GM23338 (cell line): ENCODE data around the gene RAB3A. TPM values are rescaled to one million over a fixed set of nuclear protein-coding genes. Genes with fewer than 3 reads are reported as not detected.

ENCODE experiments used
- ATAC-seq: fragments of 200-7000 bp; cut with Tn5 transposase; 3 replicates; pipeline ENCODE4 v1.9.1; 2020
- DNase-seq: peaks from one replicate; pipeline ENCODE4 v3.0.0-alpha.2; 2015; ENCODE audit warnings: low spot score
- H2AFZ ChIP-seq: fragments of 200-600 bp; sonication (generic); 2 replicates; pipeline ENCODE4 v1.8.0; 2016; ENCODE audit warnings: antibody characterized with exemption, mild to moderate bottlenecking, moderate library complexity
- H3F3A ChIP-seq: fragments of 200-600 bp; sonication (generic); replicated peaks from 2 replicates; pipeline ENCODE4 v1.8.0; 2017; ENCODE audit warnings: antibody characterized with exemption, mixed run types, low read depth
- H3K27ac ChIP-seq: fragments of 200-600 bp; sonication (generic); 2 replicates; pipeline ENCODE4 v1.6.1; 2016; ENCODE audit warnings: low read depth
- H3K27me3 ChIP-seq: fragments of 200-600 bp; sonication (generic); 2 replicates; pipeline ENCODE4 v1.8.0; 2016; ENCODE audit warnings: mild to moderate bottlenecking, mixed run types, moderate library complexity; ENCODE audit not compliant: insufficient read depth
- H3K36me3 ChIP-seq: fragments of 200-600 bp; sonication (generic); 2 replicates; pipeline ENCODE4 v1.8.0; 2016; ENCODE audit warnings: mild to moderate bottlenecking; ENCODE audit not compliant: insufficient read depth
- H3K4me1 ChIP-seq: fragments of 200-600 bp; sonication (generic); 2 replicates; pipeline ENCODE4 v1.8.0; 2016; ENCODE audit warnings: mild to moderate bottlenecking, moderate library complexity; ENCODE audit not compliant: insufficient read depth
- H3K4me2 ChIP-seq: fragments of 200-600 bp; sonication (generic); 2 replicates; pipeline ENCODE4 v1.7.1; 2017; ENCODE audit warnings: mixed run types
- H3K4me3 ChIP-seq: fragments of 200-600 bp; sonication (generic); 2 replicates; pipeline ENCODE4 v1.6.1; 2016; ENCODE audit warnings: mixed run types
- H3K79me2 ChIP-seq: fragments of 200-600 bp; sonication (generic); replicated peaks from 2 replicates; pipeline ENCODE4 v1.8.0; 2017; ENCODE audit warnings: mild to moderate bottlenecking; ENCODE audit not compliant: insufficient read depth
- H3K9me2 ChIP-seq: fragments of 200-600 bp; sonication (generic); 2 replicates; pipeline ENCODE4 v1.8.0; 2017; ENCODE audit not compliant: insufficient read depth
- H4K20me1 ChIP-seq: fragments of 200-600 bp; sonication (generic); replicated peaks from 2 replicates; pipeline ENCODE4 v1.8.0; 2017; ENCODE audit warnings: mild to moderate bottlenecking; ENCODE audit not compliant: insufficient read depth
- H3K27ac Mint-ChIP-seq: 2 replicates; pipeline ENCODE4 v1.8.0; 2020; ENCODE audit warnings: inconsistent platforms, mild to moderate bottlenecking, moderate library complexity, mixed read lengths
- H3K27me3 Mint-ChIP-seq: 3 replicates; pipeline ENCODE4 v1.8.0; 2022; ENCODE audit warnings: low read depth, mild to moderate bottlenecking, moderate library complexity, mixed read lengths, inconsistent platforms; ENCODE audit not compliant: insufficient read depth, poor library complexity
- H3K36me3 Mint-ChIP-seq: 3 replicates; pipeline ENCODE4 v1.8.0; 2021; ENCODE audit warnings: low read depth, mild to moderate bottlenecking, inconsistent platforms, moderate library complexity, mixed read lengths
- H3K4me1 Mint-ChIP-seq: 3 replicates; pipeline ENCODE4 v1.8.0; 2020; ENCODE audit warnings: mild to moderate bottlenecking, inconsistent platforms, mixed read lengths
- H3K4me3 Mint-ChIP-seq: 3 replicates; pipeline ENCODE4 v1.8.0; 2021; ENCODE audit warnings: moderate library complexity, mild to moderate bottlenecking, inconsistent platforms, mixed read lengths
- H3K9me3 Mint-ChIP-seq: 3 replicates; pipeline ENCODE4 v1.8.0; 2020; ENCODE audit warnings: moderate library complexity, mild to moderate bottlenecking, inconsistent platforms, mixed read lengths
- CREB1 ChIP-seq: fragments of 250-450 bp; sonication (Bioruptor Pico); IDR thresholded peaks from 2 replicates; pipeline ENCODE4 v1.5.0; 2020; ENCODE audit warnings: low read depth, mild to moderate bottlenecking, moderate library complexity
- CTCF ChIP-seq, 2 experiments: fragments of 200-600 bp in 1 of 2; sonication (generic) in 1 of 2; conservative IDR thresholded peaks; 2 replicates each; pipeline versions ENCODE4 v1.5.1 to v1.6.1; 2016 to 2017; ENCODE audit warnings: antibody characterized with exemption in 2 of 2, low read depth in 2 of 2, mild to moderate bottlenecking in 2 of 2, moderate library complexity in 1 of 2
- EZH2 ChIP-seq: fragments of 200-600 bp; sonication (generic); IDR thresholded peaks from one replicate; pipeline ENCODE4 v1.8.0; 2017; ENCODE audit warnings: antibody characterized with exemption, mild to moderate bottlenecking, low read depth; ENCODE audit not compliant: unreplicated experiment
- POLR2AphosphoS5 ChIP-seq: IDR thresholded peaks from 2 replicates; pipeline ENCODE4 v1.6.1; 2016; ENCODE audit warnings: antibody characterized with exemption, low read depth
- REST ChIP-seq: IDR thresholded peaks from one replicate; pipeline ENCODE4 v1.6.1; 2018; ENCODE audit warnings: antibody characterized with exemption; ENCODE audit not compliant: unreplicated experiment
- STAT1 ChIP-seq: IDR thresholded peaks from one replicate; pipeline ENCODE4 v1.6.1; 2016; ENCODE audit warnings: antibody characterized with exemption; ENCODE audit not compliant: unreplicated experiment
- ZNF114 ChIP-seq: fragments of 250-450 bp; sonication (Bioruptor Pico); IDR thresholded peaks from 2 replicates; pipeline ENCODE4 v1.5.0; 2020; ENCODE audit warnings: mild to moderate bottlenecking, moderate library complexity
- ZNF331 ChIP-seq: fragments of 250-450 bp; sonication (Bioruptor Pico); IDR thresholded peaks from 2 replicates; pipeline ENCODE4 v1.5.0; 2020; ENCODE audit warnings: low read depth, mild to moderate bottlenecking, moderate library complexity
- polyA plus RNA-seq: library from polyadenylated mRNA; unstranded; fragments of >200 nt; fragmentation: Nextera tagmentation; extraction: Ambion mirVana; gene quantifications from 2 replicates; pipeline ENCODE4 v1.2.1, GENCODE V29; 2016
- total RNA-seq: library from RNA; depleted of rRNA; stranded (reverse); fragments of >200 nt; shearing (Covaris generic); gene quantifications from 2 replicates; pipeline ENCODE4 v1.2.3, GENCODE V29; 2014
- TF ChIP-seq, protein P1 (sequence below): fragments of 250-450 bp; sonication (Bioruptor Pico); IDR thresholded peaks from 2 replicates; pipeline ENCODE4 v1.5.0; 2020; ENCODE audit warnings: mild to moderate bottlenecking, moderate library complexity

RAB3A gene
- total and polyA plus RNA-seq, 2 experiments from 2014 or later, result 9.7 to 20.3 TPM

GRCh38 chr19:18225355-18225701 is 21.5 kb upstream of the RAB3A start:
- peaks cover 11% of the 10 kb centered on the region; the same call in 1 of the 2 replicates for H3K4me1 ChIP-seq
- H3K36me3 ChIP-seq, result no peaks in the 10 kb centered on the region
- H2AFZ ChIP-seq, result peak overlapping the region; percentile 73
- no peak for TF ChIP-seq STAT1
- no peak for TF ChIP-seq REST
- no peak for TF ChIP-seq POLR2AphosphoS5
- TF ChIP-seq CREB1, result no peak
- TF ChIP-seq ZNF331 (CRISPR knock-in tag), result no peak
- peak; percentile 24 for TF ChIP-seq EZH2
- Mint-ChIP-seq H3K27ac (no peak overlapping the region), H3K27me3 (peaks cover 39% of the 10 kb centered on the region), H3K4me1 (peaks cover 30% of the 10 kb centered on the region), H3K4me3 (peak overlapping the region; percentile 92), H3K9me3 (peaks cover 3% of the 10 kb centered on the region; the same call in 2 of the 3 replicates), H3K36me3 (no peaks in the 10 kb centered on the region)
- H3K27ac ChIP-seq, result no peak overlapping the region
- H3K79me2 ChIP-seq, result no peaks in the 10 kb centered on the region
- ATAC-seq (no peak), DNase-seq (no peak)
- H3K4me2 ChIP-seq, result peak overlapping the region; percentile 81
- no peaks in the 10 kb centered on the region for H4K20me1 ChIP-seq
- H3K9me2 ChIP-seq, result no peaks in the 10 kb centered on the region
- peaks cover 27% of the 10 kb centered on the region for H3K27me3 ChIP-seq
- peak overlapping the region; percentile 61 for H3K4me3 ChIP-seq
- peaks cover 36% of the 10 kb centered on the region for H3F3A ChIP-seq

DNA sequence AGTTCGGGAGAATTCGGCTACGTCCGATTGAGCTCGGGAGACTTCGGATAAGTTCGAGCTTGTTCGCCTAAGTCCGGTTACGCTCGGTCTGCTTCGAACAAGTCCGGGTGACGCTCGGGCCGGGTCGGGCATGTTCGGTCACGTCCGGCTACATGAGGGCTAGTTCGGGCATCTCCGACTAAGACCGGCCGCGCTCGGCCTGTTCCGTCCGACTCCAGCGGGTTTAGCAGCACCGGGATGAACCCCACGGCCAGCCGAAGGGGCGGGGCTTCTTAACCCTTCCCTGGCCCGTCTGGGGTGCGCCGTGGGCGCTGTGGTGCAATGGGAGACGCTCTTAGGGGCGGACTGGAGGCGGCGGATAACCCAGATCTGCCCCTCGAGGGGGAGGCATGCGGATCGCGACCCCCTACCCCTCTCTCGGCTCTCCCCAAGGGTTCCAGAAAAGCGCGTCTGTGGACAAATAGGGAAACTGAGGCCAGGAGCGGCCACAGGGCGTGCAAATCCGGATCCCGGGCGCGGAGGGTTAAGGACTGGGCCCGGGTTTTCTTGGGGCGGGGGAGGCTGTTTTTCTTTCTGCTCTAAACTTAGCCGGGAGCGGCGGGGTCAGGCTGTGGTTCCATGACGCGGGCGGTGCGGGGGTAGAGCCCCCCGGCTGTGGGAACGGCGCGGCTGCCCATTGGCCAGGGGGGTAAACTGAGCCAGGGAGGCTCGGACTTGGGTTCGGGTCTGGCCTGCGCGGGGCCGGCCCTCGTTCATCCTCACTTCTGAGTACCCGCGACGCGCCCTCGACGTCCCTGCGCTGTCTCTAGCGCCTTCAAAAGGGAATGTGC is 20.9 kb upstream of the RAB3A start:
- Histone ChIP-seq H3K4me1 (peaks cover 15% of the 10 kb centered on the region; the same call in 1 of the 2 replicates), H3K4me2 (peak overlapping the region; percentile 81), H3K4me3 (peak overlapping the region; percentile 61), H3F3A (peaks cover 34% of the 10 kb centered on the region), H3K79me2 (no peaks in the 10 kb centered on the region), H3K27me3 (peaks cover 27% of the 10 kb centered on the region), H3K9me2 (no peaks in the 10 kb centered on the region), H2AFZ (peak overlapping the region; percentile 73; the same call in 1 of the 2 replicates), H3K36me3 (no peaks in the 10 kb centered on the region), H3K27ac (no peak overlapping the region), H4K20me1 (no peaks in the 10 kb centered on the region)
- Mint-ChIP-seq H3K4me3 (peak overlapping the region; percentile 92), H3K27ac (peak overlapping the region; percentile 98), H3K4me1 (peaks cover 33% of the 10 kb centered on the region), H3K27me3 (peaks cover 40% of the 10 kb centered on the region), H3K9me3 (peaks cover 3% of the 10 kb centered on the region; the same call in 2 of the 3 replicates), H3K36me3 (no peaks in the 10 kb centered on the region)
- ATAC-seq (peak; percentile 85), DNase-seq (peak; percentile 100)
- TF ChIP-seq ZNF114, result no peak
- no peak for TF ChIP-seq EZH2
- no peak for TF ChIP-seq ZNF331 (CRISPR knock-in tag)
- TF ChIP-seq, protein P1, sequence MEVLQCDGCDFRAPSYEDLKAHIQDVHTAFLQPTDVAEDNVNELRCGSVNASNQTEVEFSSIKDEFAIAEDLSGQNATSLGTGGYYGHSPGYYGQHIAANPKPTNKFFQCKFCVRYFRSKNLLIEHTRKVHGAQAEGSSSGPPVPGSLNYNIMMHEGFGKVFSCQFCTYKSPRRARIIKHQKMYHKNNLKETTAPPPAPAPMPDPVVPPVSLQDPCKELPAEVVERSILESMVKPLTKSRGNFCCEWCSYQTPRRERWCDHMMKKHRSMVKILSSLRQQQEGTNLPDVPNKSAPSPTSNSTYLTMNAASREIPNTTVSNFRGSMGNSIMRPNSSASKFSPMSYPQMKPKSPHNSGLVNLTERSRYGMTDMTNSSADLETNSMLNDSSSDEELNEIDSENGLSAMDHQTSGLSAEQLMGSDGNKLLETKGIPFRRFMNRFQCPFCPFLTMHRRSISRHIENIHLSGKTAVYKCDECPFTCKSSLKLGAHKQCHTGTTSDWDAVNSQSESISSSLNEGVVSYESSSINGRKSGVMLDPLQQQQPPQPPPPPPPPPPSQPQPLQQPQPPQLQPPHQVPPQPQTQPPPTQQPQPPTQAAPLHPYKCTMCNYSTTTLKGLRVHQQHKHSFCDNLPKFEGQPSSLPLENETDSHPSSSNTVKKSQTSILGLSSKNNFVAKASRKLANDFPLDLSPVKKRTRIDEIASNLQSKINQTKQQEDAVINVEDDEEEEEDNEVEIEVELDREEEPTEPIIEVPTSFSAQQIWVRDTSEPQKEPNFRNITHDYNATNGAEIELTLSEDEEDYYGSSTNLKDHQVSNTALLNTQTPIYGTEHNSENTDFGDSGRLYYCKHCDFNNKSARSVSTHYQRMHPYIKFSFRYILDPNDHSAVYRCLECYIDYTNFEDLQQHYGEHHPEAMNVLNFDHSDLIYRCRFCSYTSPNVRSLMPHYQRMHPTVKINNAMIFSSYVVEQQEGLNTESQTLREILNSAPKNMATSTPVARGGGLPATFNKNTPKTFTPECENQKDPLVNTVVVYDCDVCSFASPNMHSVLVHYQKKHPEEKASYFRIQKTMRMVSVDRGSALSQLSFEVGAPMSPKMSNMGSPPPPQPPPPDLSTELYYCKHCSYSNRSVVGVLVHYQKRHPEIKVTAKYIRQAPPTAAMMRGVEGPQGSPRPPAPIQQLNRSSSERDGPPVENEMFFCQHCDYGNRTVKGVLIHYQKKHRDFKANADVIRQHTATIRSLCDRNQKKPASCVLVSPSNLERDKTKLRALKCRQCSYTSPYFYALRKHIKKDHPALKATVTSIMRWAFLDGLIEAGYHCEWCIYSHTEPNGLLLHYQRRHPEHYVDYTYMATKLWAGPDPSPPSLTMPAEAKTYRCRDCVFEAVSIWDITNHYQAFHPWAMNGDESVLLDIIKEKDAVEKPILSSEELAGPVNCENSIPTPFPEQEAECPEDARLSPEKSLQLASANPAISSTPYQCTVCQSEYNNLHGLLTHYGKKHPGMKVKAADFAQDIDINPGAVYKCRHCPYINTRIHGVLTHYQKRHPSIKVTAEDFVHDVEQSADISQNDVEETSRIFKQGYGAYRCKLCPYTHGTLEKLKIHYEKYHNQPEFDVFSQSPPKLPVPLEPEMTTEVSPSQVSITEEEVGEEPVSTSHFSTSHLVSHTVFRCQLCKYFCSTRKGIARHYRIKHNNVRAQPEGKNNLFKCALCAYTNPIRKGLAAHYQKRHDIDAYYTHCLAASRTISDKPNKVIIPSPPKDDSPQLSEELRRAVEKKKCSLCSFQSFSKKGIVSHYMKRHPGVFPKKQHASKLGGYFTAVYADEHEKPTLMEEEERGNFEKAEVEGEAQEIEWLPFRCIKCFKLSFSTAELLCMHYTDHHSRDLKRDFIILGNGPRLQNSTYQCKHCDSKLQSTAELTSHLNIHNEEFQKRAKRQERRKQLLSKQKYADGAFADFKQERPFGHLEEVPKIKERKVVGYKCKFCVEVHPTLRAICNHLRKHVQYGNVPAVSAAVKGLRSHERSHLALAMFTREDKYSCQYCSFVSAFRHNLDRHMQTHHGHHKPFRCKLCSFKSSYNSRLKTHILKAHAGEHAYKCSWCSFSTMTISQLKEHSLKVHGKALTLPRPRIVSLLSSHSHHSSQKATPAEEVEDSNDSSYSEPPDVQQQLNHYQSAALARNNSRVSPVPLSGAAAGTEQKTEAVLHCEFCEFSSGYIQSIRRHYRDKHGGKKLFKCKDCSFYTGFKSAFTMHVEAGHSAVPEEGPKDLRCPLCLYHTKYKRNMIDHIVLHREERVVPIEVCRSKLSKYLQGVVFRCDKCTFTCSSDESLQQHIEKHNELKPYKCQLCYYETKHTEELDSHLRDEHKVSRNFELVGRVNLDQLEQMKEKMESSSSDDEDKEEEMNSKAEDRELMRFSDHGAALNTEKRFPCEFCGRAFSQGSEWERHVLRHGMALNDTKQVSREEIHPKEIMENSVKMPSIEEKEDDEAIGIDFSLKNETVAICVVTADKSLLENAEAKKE (CRISPR knock-in tag), result no peak
- no peak for TF ChIP-seq CTCF (conservative IDR thresholded peaks at IDR 0.05; ENCODE audit: low read depth in 2 of 2)
